ENCODE measurements around the gene HOXC4. TPM values are rescaled to one million over a fixed set of nuclear protein-coding genes. Genes with fewer than 3 reads are reported as not detected.

HOXC4 gene
- total RNA-seq, 1 donor from 2014 or later = not detected

DNA sequence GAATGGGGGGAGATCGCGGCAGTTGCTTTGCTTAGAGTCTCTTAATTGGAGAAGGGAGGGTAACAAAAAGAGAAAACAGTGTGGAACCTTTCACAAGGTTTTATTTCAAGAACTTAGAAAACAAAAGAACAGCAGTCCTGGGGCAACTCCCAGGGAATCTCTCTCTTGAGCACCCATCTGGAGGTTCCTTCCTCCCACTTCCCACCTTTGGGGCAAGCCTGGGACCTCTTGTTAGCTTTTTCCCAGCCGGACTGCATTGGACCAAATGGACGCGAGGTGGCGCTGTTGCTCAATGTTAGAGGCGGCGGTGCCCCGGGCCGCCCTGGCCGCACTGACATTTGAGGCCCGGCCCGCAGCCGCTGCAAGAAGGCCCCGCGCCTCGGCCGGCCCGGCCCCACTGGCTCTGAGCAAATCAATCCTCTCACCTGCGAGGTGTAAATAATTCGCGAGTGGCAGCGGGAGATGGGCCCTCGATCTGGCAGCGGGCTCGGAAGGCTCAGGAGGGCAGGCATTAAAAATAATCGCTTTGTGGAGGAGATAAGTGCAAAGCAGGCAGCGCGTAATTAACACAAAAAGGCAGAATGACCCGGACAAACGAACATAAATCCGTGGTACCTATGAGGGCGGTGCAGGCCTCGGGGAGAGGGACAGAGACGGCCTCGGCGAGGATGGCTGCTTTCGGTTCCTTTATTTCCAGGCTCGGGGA lies 47.6 kb upstream of the HOXC4 start:
- Mint-ChIP-seq H3K27me3 (ENCODE audit: unreplicated experiment) (peaks cover 93% of the 10 kb centered on the region), H3K36me3 (ENCODE audit: unreplicated experiment) (no peaks in the 10 kb centered on the region), H3K9me3 (ENCODE audit: unreplicated experiment) (no peaks in the 10 kb centered on the region), H3K4me3 (ENCODE audit: unreplicated experiment) (peak overlapping the region; percentile 67), H3K4me1 (ENCODE audit: unreplicated experiment) (peaks cover 13% of the 10 kb centered on the region), H3K27ac (ENCODE audit: unreplicated experiment) (no peak overlapping the region)
- peak; percentile 93 for DNase-seq (ENCODE audit: extremely low spot score, unreplicated experiment)
- TF ChIP-seq, protein P1, sequence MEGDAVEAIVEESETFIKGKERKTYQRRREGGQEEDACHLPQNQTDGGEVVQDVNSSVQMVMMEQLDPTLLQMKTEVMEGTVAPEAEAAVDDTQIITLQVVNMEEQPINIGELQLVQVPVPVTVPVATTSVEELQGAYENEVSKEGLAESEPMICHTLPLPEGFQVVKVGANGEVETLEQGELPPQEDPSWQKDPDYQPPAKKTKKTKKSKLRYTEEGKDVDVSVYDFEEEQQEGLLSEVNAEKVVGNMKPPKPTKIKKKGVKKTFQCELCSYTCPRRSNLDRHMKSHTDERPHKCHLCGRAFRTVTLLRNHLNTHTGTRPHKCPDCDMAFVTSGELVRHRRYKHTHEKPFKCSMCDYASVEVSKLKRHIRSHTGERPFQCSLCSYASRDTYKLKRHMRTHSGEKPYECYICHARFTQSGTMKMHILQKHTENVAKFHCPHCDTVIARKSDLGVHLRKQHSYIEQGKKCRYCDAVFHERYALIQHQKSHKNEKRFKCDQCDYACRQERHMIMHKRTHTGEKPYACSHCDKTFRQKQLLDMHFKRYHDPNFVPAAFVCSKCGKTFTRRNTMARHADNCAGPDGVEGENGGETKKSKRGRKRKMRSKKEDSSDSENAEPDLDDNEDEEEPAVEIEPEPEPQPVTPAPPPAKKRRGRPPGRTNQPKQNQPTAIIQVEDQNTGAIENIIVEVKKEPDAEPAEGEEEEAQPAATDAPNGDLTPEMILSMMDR (IDR thresholded peaks at IDR 0.05) = peak; percentile 97

DNA sequence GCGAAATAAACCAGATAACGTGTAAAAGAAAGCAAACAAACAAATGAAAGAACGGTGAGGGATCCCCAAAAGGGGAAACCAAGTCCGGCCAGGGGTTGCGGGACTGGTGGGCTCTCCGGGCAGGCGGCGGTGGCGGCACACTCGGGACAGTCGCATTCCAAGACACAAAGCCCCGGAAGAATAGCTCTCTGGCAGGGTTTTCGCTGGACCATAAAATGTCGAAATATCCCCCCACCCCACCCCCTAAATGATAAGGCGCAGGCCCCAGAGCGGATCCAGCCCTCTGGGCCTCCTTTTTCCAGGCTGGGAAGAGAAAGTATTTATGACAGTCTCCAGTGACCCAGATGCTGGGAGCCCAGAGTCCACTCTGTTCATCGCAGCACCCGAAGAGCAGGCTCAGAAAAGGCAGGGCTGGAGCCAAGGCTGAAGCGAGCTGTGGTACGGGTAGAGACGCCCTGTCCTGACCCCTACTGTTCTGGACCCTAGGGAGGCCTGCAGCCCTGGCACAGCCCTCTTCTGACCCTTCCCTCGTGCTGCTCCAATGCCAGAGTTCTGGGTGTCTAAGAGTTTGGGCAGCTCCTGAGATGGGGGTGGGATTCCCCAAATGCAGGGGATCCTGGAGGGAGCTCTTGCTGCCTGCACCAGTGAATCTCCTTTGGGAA lies 46.9 kb upstream of the HOXC4 start:
- TF ChIP-seq, protein P1 (IDR thresholded peaks at IDR 0.05) = no peak
- no peaks in the 10 kb centered on the region for H3K9me3 Mint-ChIP-seq (ENCODE audit: unreplicated experiment)
- H3K27ac Mint-ChIP-seq (ENCODE audit: unreplicated experiment) = no peak overlapping the region
- H3K36me3 Mint-ChIP-seq (ENCODE audit: unreplicated experiment) = no peaks in the 10 kb centered on the region
- peak overlapping the region; percentile 67 for H3K4me3 Mint-ChIP-seq (ENCODE audit: unreplicated experiment)
- H3K27me3 Mint-ChIP-seq (ENCODE audit: unreplicated experiment) = peaks cover 93% of the 10 kb centered on the region
- DNase-seq (ENCODE audit: extremely low spot score, unreplicated experiment) = no peak
- peaks cover 15% of the 10 kb centered on the region for H3K4me1 Mint-ChIP-seq (ENCODE audit: unreplicated experiment)

DNA sequence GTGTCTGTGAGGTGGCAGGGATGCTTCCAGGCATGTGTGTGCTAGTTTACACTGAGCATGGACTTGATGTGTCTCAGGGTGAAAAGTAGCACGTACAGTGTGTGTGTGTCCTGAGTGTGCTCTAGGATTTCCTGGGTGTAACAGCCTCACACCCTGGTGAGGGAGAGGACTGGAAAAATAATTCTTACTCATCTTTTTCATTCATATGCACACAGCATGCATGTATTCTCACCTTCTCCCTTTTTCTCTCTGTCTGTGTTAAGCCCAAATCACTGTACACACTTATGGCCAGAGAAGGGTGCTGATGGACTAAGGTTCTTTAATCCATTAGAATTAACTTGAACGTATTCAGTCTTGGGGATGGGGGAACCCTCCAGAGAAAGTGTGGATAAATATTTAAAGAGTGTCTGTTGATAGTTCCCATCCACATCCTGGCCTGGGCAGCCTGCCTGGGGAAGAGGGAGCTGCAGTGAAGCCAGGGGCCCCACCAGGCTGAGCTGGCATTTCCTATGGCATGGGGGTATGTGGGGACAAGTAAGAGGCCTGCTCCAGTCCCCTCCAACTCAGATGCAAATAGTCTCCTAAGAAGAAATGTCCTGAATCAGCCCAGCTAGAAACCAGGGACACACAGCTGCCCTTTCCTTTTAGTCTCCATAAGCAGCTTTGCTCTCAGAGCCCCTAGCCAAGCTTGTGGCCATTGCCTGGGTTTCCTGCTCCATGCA lies 45.9 kb upstream of the HOXC4 start:
- H3K4me3 Mint-ChIP-seq (ENCODE audit: unreplicated experiment) = no peak overlapping the region
- TF ChIP-seq, protein P1 (IDR thresholded peaks at IDR 0.05) = no peak
- no peaks in the 10 kb centered on the region for H3K9me3 Mint-ChIP-seq (ENCODE audit: unreplicated experiment)
- DNase-seq (ENCODE audit: extremely low spot score, unreplicated experiment) = no peak
- peaks cover 92% of the 10 kb centered on the region for H3K27me3 Mint-ChIP-seq (ENCODE audit: unreplicated experiment)
- no peak overlapping the region for H3K27ac Mint-ChIP-seq (ENCODE audit: unreplicated experiment)
- H3K4me1 Mint-ChIP-seq (ENCODE audit: unreplicated experiment) = peaks cover 13% of the 10 kb centered on the region
- H3K36me3 Mint-ChIP-seq (ENCODE audit: unreplicated experiment) = no peaks in the 10 kb centered on the region

DNA sequence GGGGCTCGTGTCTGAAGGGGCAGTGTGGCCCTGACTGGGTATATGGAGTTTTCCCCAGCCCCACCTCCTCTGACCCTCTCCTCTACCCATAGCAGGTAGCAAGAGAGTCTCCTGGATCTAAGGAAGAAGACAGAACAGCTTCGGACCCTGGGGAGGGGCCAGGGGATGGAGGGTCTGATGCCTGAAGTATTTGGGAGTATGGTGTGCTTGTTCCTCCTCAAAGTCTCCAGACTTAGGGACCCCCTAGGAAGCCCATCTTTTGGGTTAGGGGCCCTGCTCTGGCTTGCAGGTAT lies 45.4 kb upstream of the HOXC4 start:
- H3K4me1 Mint-ChIP-seq (ENCODE audit: unreplicated experiment) = peaks cover 13% of the 10 kb centered on the region
- no peaks in the 10 kb centered on the region for H3K36me3 Mint-ChIP-seq (ENCODE audit: unreplicated experiment)
- no peak overlapping the region for H3K27ac Mint-ChIP-seq (ENCODE audit: unreplicated experiment)
- TF ChIP-seq, protein P1 (IDR thresholded peaks at IDR 0.05) = no peak
- no peak for DNase-seq (ENCODE audit: extremely low spot score, unreplicated experiment)
- H3K27me3 Mint-ChIP-seq (ENCODE audit: unreplicated experiment) = peaks cover 92% of the 10 kb centered on the region
- H3K4me3 Mint-ChIP-seq (ENCODE audit: unreplicated experiment) = no peak overlapping the region
- H3K9me3 Mint-ChIP-seq (ENCODE audit: unreplicated experiment) = no peaks in the 10 kb centered on the region
